Measurements from ENCODE around the gene PGLYRP3.

DNA sequence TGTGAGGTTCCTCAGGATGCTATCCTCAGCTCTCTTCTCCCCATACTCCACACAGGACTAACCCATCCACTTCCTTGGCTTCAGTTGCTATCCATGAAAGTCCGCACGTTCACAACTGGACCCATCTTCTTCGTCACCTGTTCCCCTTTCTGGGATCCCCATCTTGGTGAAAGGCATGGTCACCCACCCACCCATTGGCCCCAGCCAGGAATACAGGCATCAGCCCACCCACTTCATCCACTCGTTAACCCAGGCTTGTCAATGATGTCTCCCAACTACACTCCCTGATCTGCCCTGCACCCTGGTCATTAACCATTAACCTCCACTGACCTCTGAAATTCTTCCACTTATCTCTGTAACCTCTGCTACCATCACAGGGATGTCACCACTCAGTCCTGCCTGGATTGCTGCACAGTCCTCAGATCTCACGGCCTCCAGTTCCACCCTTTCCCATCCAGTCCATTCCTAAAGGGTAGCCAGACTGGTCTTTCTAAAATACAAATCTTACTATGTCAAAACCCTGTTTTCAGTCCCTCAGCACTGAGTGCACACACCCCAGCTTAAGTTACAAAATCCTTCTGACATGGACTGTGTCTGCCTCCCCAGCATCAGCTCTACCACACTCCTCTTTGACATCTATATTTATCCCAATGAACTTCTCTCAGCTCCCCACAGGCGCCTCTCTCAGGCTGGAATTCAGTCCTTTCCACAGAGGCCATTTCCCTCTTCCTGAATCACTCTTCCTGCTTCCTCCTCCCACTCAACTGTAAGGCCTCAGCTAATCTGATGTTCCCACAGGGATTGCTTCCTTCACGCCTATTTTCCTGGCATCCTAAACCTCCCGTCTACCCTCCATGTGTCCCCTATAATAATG, 25.5 kb upstream of the PGLYRP3 start:
- no peak for TF ChIP-seq POLR2A (IDR thresholded peaks at IDR 0.05)
- TF ChIP-seq, protein P1, sequence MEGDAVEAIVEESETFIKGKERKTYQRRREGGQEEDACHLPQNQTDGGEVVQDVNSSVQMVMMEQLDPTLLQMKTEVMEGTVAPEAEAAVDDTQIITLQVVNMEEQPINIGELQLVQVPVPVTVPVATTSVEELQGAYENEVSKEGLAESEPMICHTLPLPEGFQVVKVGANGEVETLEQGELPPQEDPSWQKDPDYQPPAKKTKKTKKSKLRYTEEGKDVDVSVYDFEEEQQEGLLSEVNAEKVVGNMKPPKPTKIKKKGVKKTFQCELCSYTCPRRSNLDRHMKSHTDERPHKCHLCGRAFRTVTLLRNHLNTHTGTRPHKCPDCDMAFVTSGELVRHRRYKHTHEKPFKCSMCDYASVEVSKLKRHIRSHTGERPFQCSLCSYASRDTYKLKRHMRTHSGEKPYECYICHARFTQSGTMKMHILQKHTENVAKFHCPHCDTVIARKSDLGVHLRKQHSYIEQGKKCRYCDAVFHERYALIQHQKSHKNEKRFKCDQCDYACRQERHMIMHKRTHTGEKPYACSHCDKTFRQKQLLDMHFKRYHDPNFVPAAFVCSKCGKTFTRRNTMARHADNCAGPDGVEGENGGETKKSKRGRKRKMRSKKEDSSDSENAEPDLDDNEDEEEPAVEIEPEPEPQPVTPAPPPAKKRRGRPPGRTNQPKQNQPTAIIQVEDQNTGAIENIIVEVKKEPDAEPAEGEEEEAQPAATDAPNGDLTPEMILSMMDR (IDR thresholded peaks at IDR 0.05) = no peak

All from ovary (tissue), 3 donors.